Mesothelial cell of epicardium (in vitro differentiated cells): ENCODE measurements around the gene NCMAP. TPM values are rescaled to one million over a fixed set of nuclear protein-coding genes. Genes with fewer than 3 reads are reported as not detected.

Source experiments
- DNase-seq, 2 experiments: peaks; one replicate each; pipeline ENCODE4 v3.0.0; 2021; ENCODE audit warnings: low spot score in 2 of 2; ENCODE audit not compliant: unreplicated experiment in 2 of 2
- H3K27ac Mint-ChIP-seq: 2 replicates; pipeline ENCODE4 v1.8.0; 2021; ENCODE audit warnings: mixed read lengths
- H3K27me3 Mint-ChIP-seq: 2 replicates; pipeline ENCODE4 v1.8.0; 2021; ENCODE audit warnings: low read depth, mixed read lengths
- H3K36me3 Mint-ChIP-seq: 2 replicates; pipeline ENCODE4 v1.8.0; 2021; ENCODE audit warnings: mixed read lengths
- H3K4me1 Mint-ChIP-seq: 2 replicates; pipeline ENCODE4 v1.8.0; 2021; ENCODE audit warnings: mixed read lengths
- H3K4me3 Mint-ChIP-seq: 2 replicates; pipeline ENCODE4 v1.8.0; 2021; ENCODE audit warnings: mild to moderate bottlenecking, moderate library complexity, mixed read lengths
- H3K9me3 Mint-ChIP-seq: 2 replicates; pipeline ENCODE4 v1.8.0; 2021; ENCODE audit warnings: mixed read lengths
- total RNA-seq: library from RNA; stranded (reverse); gene quantifications from 3 replicates; pipeline ENCODE4 v1.2.1, GENCODE V29; 2021
- TF ChIP-seq, protein P1 (sequence below): fragments of 200-600 bp; sonication (generic); IDR thresholded peaks from one replicate; pipeline ENCODE4 v1.5.0; 2021; ENCODE audit warnings: antibody characterized with exemption; ENCODE audit not compliant: unreplicated experiment

NCMAP gene
- total RNA-seq, 1 donor from 2014 or later: 0.31 TPM

DNA sequence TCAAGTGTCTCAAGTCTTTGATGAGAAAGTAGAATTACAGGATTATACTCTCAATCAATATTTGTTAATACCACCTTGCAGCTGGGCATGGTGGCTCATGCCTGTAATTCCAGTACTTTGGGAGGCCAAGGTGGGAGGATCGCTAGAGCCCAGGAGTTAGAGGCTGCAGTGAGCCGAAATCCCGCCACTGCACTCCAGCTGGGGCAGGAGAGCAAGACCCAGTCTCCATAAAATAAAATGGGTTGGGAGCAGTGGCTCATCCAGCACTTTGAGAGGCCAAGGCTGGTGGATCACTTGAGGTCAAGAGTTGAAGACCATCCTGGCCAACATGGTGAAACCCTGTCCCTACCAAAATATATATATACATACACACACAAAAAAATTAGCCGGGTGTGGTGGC, 1.2 kb upstream of the NCMAP start:
- H3K4me1 Mint-ChIP-seq: peaks cover 27% of the 10 kb centered on the region
- H3K9me3 Mint-ChIP-seq: no peaks in the 10 kb centered on the region

DNA sequence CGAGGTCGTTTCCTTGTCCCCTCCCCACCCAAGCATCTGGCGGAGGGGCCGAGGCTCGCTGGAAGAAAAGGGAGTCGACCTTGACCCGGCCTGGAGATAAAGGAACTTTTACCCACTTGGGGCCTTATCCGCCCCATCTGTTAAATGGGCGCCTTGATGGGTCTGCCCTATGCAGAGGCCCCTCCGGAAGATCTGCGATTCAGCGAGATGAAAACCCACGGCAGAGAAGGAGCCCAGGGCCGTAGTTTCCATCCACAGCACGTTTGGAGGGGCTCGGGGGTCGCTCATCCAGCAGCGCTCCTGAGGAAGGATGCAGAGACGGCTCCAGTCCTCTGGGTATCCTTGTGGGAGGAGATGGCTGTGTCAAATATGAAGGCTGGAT, 518 bp downstream of the NCMAP start:
- H3K27me3 Mint-ChIP-seq: peaks cover 16% of the 10 kb centered on the region
- no peaks in the 10 kb centered on the region for H3K9me3 Mint-ChIP-seq
- DNase-seq: no peak
- H3K4me1 Mint-ChIP-seq: peaks cover 23% of the 10 kb centered on the region
- no peaks in the 10 kb centered on the region for H3K36me3 Mint-ChIP-seq
- H3K27ac Mint-ChIP-seq: no peak overlapping the region
- TF ChIP-seq, protein P1, sequence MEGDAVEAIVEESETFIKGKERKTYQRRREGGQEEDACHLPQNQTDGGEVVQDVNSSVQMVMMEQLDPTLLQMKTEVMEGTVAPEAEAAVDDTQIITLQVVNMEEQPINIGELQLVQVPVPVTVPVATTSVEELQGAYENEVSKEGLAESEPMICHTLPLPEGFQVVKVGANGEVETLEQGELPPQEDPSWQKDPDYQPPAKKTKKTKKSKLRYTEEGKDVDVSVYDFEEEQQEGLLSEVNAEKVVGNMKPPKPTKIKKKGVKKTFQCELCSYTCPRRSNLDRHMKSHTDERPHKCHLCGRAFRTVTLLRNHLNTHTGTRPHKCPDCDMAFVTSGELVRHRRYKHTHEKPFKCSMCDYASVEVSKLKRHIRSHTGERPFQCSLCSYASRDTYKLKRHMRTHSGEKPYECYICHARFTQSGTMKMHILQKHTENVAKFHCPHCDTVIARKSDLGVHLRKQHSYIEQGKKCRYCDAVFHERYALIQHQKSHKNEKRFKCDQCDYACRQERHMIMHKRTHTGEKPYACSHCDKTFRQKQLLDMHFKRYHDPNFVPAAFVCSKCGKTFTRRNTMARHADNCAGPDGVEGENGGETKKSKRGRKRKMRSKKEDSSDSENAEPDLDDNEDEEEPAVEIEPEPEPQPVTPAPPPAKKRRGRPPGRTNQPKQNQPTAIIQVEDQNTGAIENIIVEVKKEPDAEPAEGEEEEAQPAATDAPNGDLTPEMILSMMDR: no peak
- H3K4me3 Mint-ChIP-seq: peak overlapping the region; percentile 43

More for the DNA sequence above, 1.2 kb upstream of the NCMAP start:
- Mint-ChIP-seq H3K4me3 (no peak overlapping the region), H3K36me3 (no peaks in the 10 kb centered on the region), H3K27ac (no peak overlapping the region), H3K27me3 (peaks cover 16% of the 10 kb centered on the region)
- no peak for DNase-seq
- TF ChIP-seq, protein P1: no peak

DNA sequence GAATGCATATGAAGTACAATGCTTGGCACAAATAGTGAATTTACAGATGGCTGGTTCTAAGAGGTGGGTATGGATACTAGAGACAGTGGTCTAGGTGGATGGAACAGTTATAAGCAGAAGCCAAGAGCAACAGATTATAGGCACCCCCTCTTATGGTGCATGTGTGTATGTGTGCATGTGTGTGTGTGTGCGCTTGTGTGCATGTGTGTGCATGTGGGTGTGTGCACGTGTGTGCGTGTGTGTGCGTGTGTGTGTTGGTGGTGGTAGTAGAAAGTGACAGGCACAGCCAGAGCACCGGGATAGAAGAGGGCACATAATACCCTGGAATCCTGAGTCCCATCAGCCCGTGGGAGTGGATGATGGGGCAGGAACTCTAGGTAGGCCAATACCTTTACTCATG, 1.3 kb downstream of the NCMAP start:
- Mint-ChIP-seq H3K4me3 (no peak overlapping the region), H3K27ac (no peak overlapping the region), H3K9me3 (no peaks in the 10 kb centered on the region)

DNA sequence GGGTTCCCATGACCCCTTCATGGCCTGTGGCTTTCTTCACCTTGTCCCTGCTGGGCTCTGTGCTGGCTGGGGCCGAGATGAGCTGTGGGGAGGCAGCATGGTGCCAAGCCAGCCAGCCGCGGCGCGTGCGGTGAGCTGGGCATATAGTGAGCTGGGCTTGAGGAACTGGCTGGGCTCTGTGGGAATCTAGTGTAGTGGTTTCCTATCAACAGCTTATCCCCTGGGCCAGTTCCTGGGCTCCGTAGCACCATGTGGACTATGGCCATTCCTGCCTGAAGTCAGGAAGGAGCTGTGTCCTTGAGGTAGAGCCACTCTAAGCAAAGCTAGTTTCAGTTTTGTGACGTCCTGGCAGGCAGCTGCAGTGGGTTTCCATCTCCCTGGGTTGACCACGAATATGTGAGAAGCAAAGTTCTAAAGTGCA, 1.8 kb downstream of the NCMAP start:
- TF ChIP-seq, protein P1: no peak
- Mint-ChIP-seq H3K27ac (no peak overlapping the region), H3K9me3 (no peaks in the 10 kb centered on the region), H3K36me3 (no peaks in the 10 kb centered on the region), H3K4me1 (peaks cover 23% of the 10 kb centered on the region), H3K4me3 (no peak overlapping the region), H3K27me3 (peaks cover 16% of the 10 kb centered on the region)
- DNase-seq: no peak

More for the DNA sequence above, 1.3 kb downstream of the NCMAP start:
- TF ChIP-seq, protein P1: no peak
- Mint-ChIP-seq H3K36me3 (no peaks in the 10 kb centered on the region), H3K27me3 (peaks cover 16% of the 10 kb centered on the region), H3K4me1 (peaks cover 21% of the 10 kb centered on the region)
- DNase-seq: no peak

DNA sequence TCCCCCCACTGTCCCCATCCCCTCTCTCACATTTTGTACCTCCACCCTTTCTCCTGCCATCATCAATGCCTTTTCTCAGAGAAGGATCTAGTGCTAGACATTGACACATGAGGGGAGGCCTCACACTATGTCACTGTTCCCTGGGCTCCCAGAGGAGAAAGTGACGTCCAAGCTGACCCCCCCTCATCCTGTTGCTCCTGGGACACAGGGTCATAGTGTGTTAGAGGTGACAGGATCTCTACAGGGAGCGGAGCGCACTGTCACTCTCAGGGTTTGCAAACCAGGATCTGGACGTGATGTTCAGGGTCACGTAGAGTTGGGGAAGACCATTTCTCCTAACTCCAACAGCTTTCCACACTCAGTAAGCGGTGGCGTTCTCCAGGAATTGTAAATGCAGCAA, 2.6 kb downstream of the NCMAP start:
- Mint-ChIP-seq H3K27me3 (peaks cover 16% of the 10 kb centered on the region), H3K4me1 (peaks cover 26% of the 10 kb centered on the region), H3K9me3 (no peaks in the 10 kb centered on the region), H3K27ac (no peak overlapping the region), H3K4me3 (no peak overlapping the region), H3K36me3 (no peaks in the 10 kb centered on the region)
- TF ChIP-seq, protein P1: no peak
- DNase-seq: no peak
